Thyroid gland (tissue), 4 donors: ENCODE measurements around the gene DENND5A.

ENCODE experiments used
- POLR2A ChIP-seq, 2 donors: fragments of 450-650 bp; IDR thresholded peaks; one replicate each; pipeline ENCODE4 v1.6.1; 2017; ENCODE audit warnings: antibody characterized with exemption in 2 of 2, mild to moderate bottlenecking in 2 of 2, moderate library complexity in 1 of 2
- TF ChIP-seq, protein P1 (sequence below), 6 experiments: fragments of 200-600 bp in 3 of 6; fragments of 450-650 bp in 3 of 6; sonication (generic) in 3 of 6; IDR thresholded peaks; one replicate each; pipeline ENCODE4 v1.5.1; 2016 to 2019; ENCODE audit warnings: antibody characterized with exemption in 6 of 6, mild to moderate bottlenecking in 2 of 6, inconsistent platforms in 1 of 6, moderate library complexity in 1 of 6

DNA sequence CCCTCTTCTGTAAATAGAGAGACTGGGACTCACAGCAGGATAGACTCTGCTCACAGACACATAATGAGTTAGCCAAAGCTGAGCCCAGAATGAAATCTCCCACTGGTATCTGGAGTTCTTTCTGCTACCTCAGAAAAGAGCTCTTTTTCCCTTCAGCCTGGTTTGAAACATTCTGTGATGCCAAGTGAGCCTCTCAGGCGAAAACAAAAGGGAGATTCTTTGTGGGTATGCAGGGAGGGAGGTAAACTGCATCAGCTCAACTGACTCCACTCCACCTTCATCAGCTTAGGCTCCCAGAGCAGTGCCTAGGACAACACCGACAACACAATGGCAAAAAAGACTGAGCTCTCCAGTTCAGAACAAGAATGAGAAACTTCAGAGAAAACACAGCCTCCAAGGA, 118.7 kb downstream of the DENND5A start:
- TF ChIP-seq, protein P1, sequence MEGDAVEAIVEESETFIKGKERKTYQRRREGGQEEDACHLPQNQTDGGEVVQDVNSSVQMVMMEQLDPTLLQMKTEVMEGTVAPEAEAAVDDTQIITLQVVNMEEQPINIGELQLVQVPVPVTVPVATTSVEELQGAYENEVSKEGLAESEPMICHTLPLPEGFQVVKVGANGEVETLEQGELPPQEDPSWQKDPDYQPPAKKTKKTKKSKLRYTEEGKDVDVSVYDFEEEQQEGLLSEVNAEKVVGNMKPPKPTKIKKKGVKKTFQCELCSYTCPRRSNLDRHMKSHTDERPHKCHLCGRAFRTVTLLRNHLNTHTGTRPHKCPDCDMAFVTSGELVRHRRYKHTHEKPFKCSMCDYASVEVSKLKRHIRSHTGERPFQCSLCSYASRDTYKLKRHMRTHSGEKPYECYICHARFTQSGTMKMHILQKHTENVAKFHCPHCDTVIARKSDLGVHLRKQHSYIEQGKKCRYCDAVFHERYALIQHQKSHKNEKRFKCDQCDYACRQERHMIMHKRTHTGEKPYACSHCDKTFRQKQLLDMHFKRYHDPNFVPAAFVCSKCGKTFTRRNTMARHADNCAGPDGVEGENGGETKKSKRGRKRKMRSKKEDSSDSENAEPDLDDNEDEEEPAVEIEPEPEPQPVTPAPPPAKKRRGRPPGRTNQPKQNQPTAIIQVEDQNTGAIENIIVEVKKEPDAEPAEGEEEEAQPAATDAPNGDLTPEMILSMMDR (IDR thresholded peaks at IDR 0.05), result no peak
- no peak for TF ChIP-seq POLR2A (IDR thresholded peaks at IDR 0.05)
